H1 (cell line): Measurements from ENCODE around the gene BCAR3. TPM values are rescaled to one million over a fixed set of nuclear protein-coding genes. Genes with fewer than 3 reads are reported as not detected.

ENCODE experiments used
- CTCF ChIA-PET: fragments of 300-600 bp; sonication (Branson Sonifier 250); formaldehyde crosslinking; loops from one replicate; lab custom pipeline; 2021; ENCODE audit not compliant: partially characterized antibody; lab: Charles Lee
- POLR2A ChIA-PET: fragments of 300-600 bp; sonication (Branson Sonifier 250); formaldehyde crosslinking; loops from one replicate; lab custom pipeline; 2021; ENCODE audit warnings: inconsistent platforms; ENCODE audit not compliant: partially characterized antibody; lab: Charles Lee
- DNase-seq, 2 experiments: peaks; one replicate each; pipeline versions ENCODE4 v3.0.0 to v3.0.0-alpha.2; 2010 to 2022; ENCODE audit warnings: low spot score in 2 of 2, low read depth in 1 of 2, mixed read lengths in 1 of 2
- FAIRE-seq: peaks from 2 replicates; lab custom pipeline; 2011; peaks lifted over from hg19 to GRCh38; lab: Jason Lieb, UNC
- H2AFZ ChIP-seq: 2 replicates; pipeline ENCODE4 v1.8.1; 2012; ENCODE audit warnings: low read length, inconsistent platforms
- H2AK5ac ChIP-seq: 2 replicates; pipeline ENCODE4 v1.6.1; 2013; ENCODE audit warnings: low read depth, low read length
- H2BK120ac ChIP-seq: replicated peaks from 2 replicates; pipeline ENCODE3; 2013; ENCODE audit warnings: low read depth, low read length, inconsistent platforms
- H2BK12ac ChIP-seq: 2 replicates; pipeline ENCODE4 v1.6.1; 2013; ENCODE audit warnings: low read depth, low read length
- H2BK15ac ChIP-seq: 2 replicates; pipeline ENCODE4 v1.6.1; 2013; ENCODE audit warnings: low read length
- H2BK20ac ChIP-seq: 2 replicates; pipeline ENCODE4 v1.6.1; 2013; ENCODE audit warnings: low read length
- H2BK5ac ChIP-seq: 2 replicates; pipeline ENCODE4 v1.6.1; 2013; ENCODE audit warnings: low read depth, low read length
- H3K14ac ChIP-seq: 2 replicates; pipeline ENCODE4 v1.6.1; 2013; ENCODE audit warnings: inconsistent platforms; ENCODE audit not compliant: insufficient read length
- H3K18ac ChIP-seq: 2 replicates; pipeline ENCODE4 v1.6.1; 2013; ENCODE audit warnings: low read length; ENCODE audit errors: extremely low read depth
- H3K23ac ChIP-seq: 2 replicates; pipeline ENCODE4 v1.6.1; 2013; ENCODE audit warnings: inconsistent platforms; ENCODE audit not compliant: insufficient read length
- H3K23me2 ChIP-seq: 2 replicates; pipeline ENCODE4 v1.6.1; 2013; ENCODE audit warnings: low read depth, low read length
- H3K27ac ChIP-seq: 2 replicates; pipeline ENCODE4 v1.6.1; 2011; ENCODE audit warnings: low read depth, low read length, inconsistent platforms
- H3K27me3 ChIP-seq, 4 experiments: replicated peaks in 1 of 4; 1 replicate in 1 of 4; 2 replicates in 3 of 4; pipeline versions ENCODE4 v1.6.1 to v1.8.1; 2011 to 2013; ENCODE audit warnings: low read length in 3 of 4, mild to moderate bottlenecking in 3 of 4, inconsistent platforms in 2 of 4, mixed read lengths in 2 of 4, moderate library complexity in 1 of 4; ENCODE audit not compliant: control insufficient read depth in 3 of 4, insufficient read depth in 3 of 4; ENCODE audit errors: extremely low read depth in 1 of 4
- H3K36me3 ChIP-seq, 4 experiments: 2 replicates each; pipeline versions ENCODE4 v1.6.1 to v1.8.1; 2011 to 2013; ENCODE audit warnings: mild to moderate bottlenecking in 4 of 4, low read length in 3 of 4, moderate library complexity in 2 of 4, control low read depth in 1 of 4, inconsistent platforms in 1 of 4; ENCODE audit not compliant: insufficient read depth in 4 of 4, control insufficient read depth in 2 of 4
- H3K4ac ChIP-seq: replicated peaks from 2 replicates; pipeline ENCODE3; 2013; ENCODE audit warnings: low read length, low read depth, mixed read lengths, inconsistent platforms; ENCODE audit not compliant: insufficient read length
- H3K4me1 ChIP-seq, 4 experiments: replicated peaks in 1 of 4; 1 replicate in 1 of 4; 2 replicates in 3 of 4; pipeline versions ENCODE4 v1.6.1 to v1.8.1; 2011 to 2013; ENCODE audit warnings: low read length in 3 of 4, inconsistent platforms in 2 of 4, mixed read lengths in 1 of 4; ENCODE audit not compliant: insufficient read depth in 4 of 4, control insufficient read depth in 3 of 4
- H3K4me2 ChIP-seq, 2 experiments: 2 replicates each; pipeline versions ENCODE4 v1.6.1 to v1.8.1; 2011 to 2013; ENCODE audit warnings: low read depth in 2 of 2, low read length in 2 of 2, control low read depth in 1 of 2, inconsistent platforms in 1 of 2, mild to moderate bottlenecking in 1 of 2; ENCODE audit not compliant: insufficient read depth in 1 of 2
- H3K4me3 ChIP-seq, 4 experiments: fragments of 200-600, 300-600 bp in 1 of 4; sonication (generic), shearing (Covaris generic), sonication (Bioruptor Twin) in 1 of 4; 2 replicates each; pipeline versions ENCODE4 v1.5.1 to v1.8.1; 2011 to 2016; ENCODE audit warnings: low read length in 4 of 4, low read depth in 3 of 4, control low read depth in 2 of 4, inconsistent platforms in 2 of 4, mild to moderate bottlenecking in 2 of 4, mixed read lengths in 1 of 4, moderate library complexity in 1 of 4; ENCODE audit not compliant: insufficient read depth in 2 of 4; ENCODE audit errors: extremely low read depth in 1 of 4
- H3K56ac ChIP-seq: replicated peaks from 2 replicates; pipeline ENCODE3; 2013; ENCODE audit warnings: low read depth, mild to moderate bottlenecking, mixed read lengths, low read length, inconsistent platforms; ENCODE audit not compliant: insufficient read length
- H3K79me1 ChIP-seq: 2 replicates; pipeline ENCODE4 v1.6.1; 2013; ENCODE audit warnings: low read depth, low read length, control low read depth
- H3K79me2 ChIP-seq, 2 experiments: 2 replicates each; pipeline versions ENCODE4 v1.6.1 to v1.8.1; 2012 to 2013; ENCODE audit warnings: low read length in 2 of 2, mild to moderate bottlenecking in 2 of 2, inconsistent platforms in 1 of 2; ENCODE audit not compliant: insufficient read depth in 2 of 2, control insufficient read depth in 1 of 2
- H3K9ac ChIP-seq, 4 experiments: replicated peaks in 1 of 4; 1 replicate in 1 of 4; 2 replicates in 3 of 4; pipeline versions ENCODE4 v1.6.1 to v1.8.1; 2011 to 2013; ENCODE audit warnings: low read depth in 3 of 4, low read length in 3 of 4, control low read depth in 2 of 4, mild to moderate bottlenecking in 2 of 4, moderate library complexity in 2 of 4, inconsistent platforms in 1 of 4; ENCODE audit errors: extremely low read depth in 1 of 4
- H3K9me3 ChIP-seq, 2 experiments: 2 replicates each; pipeline versions ENCODE4 v1.6.1 to v1.8.1; 2012 to 2013; ENCODE audit warnings: mild to moderate bottlenecking in 2 of 2, moderate library complexity in 2 of 2, control low read depth in 1 of 2, inconsistent platforms in 1 of 2, low read depth in 1 of 2, low read length in 1 of 2, mixed read lengths in 1 of 2; ENCODE audit not compliant: insufficient read depth in 2 of 2
- H4K20me1 ChIP-seq, 2 experiments: replicated peaks in 1 of 2; 2 replicates each; pipeline versions ENCODE3 to v1.8.1; 2011 to 2013; ENCODE audit warnings: inconsistent platforms in 2 of 2, low read length in 2 of 2, mild to moderate bottlenecking in 1 of 2; ENCODE audit not compliant: insufficient read depth in 2 of 2, control insufficient read depth in 1 of 2
- H4K5ac ChIP-seq: 2 replicates; pipeline ENCODE4 v1.6.1; 2013; ENCODE audit warnings: low read length, low read depth, mixed read lengths, inconsistent platforms; ENCODE audit not compliant: insufficient read length
- H4K8ac ChIP-seq: 2 replicates; pipeline ENCODE4 v1.8.0; 2013; ENCODE audit warnings: mild to moderate bottlenecking, moderate library complexity, low read length, inconsistent platforms; ENCODE audit not compliant: insufficient read depth; ENCODE audit errors: extremely low read depth
- H4K91ac ChIP-seq: replicated peaks from 2 replicates; pipeline ENCODE3; 2013; ENCODE audit warnings: low read length, mixed read lengths, inconsistent platforms; ENCODE audit not compliant: insufficient read length
- EP300 ChIP-seq, 2 experiments: IDR thresholded peaks; 1 replicate in 1 of 2; 2 replicates in 1 of 2; pipeline ENCODE4 v1.6.1; 2011 to 2012; ENCODE audit warnings: low read depth in 2 of 2, low read length in 2 of 2, mild to moderate bottlenecking in 2 of 2, borderline replicate concordance in 1 of 2, inconsistent platforms in 1 of 2, moderate library complexity in 1 of 2
- POLR2AphosphoS5 ChIP-seq: IDR thresholded peaks from 2 replicates; pipeline ENCODE4 v1.6.1; 2011; ENCODE audit warnings: low read depth, low read length
- WGBS, 2 experiments: shearing (Covaris generic) in 1 of 2; methylation state at CpG; one replicate each; pipeline versions ENCODE4 v1.1.6 to v1.1.7; 2013 to 2015; ENCODE audit warnings: low lambda C conversion rate in 2 of 2, mixed read lengths in 2 of 2, inconsistent platforms in 1 of 2, low coverage in 1 of 2, missing lambda C conversion rate in 1 of 2; ENCODE audit not compliant: insufficient replicate concordance in 2 of 2, insufficient coverage in 1 of 2, insufficient read length in 1 of 2; ENCODE audit errors: extremely low coverage in 1 of 2, missing lambda C conversion rate in 1 of 2; 5-methylcytosine and 5-hydroxymethylcytosine counted together
- polyA plus RNA-seq, 7 experiments: library from polyadenylated mRNA; depleted of rRNA in 3 of 7; stranded (reverse) in 5 of 7; unstranded in 2 of 7; fragments of >200 nt in 5 of 7; fragments of 200-250 nt in 2 of 7; gene quantifications; 1 replicate in 5 of 7; 2 replicates in 1 of 7; 4 replicates in 1 of 7; pipeline versions ENCODE4 v1.2.1 to v1.2.3, GENCODE V29; 2011 to 2013; ENCODE audit warnings: missing spikeins in 2 of 7, mixed read lengths in 2 of 7
- total RNA-seq: library from RNA; stranded (reverse); fragmentation: NEBNext Ultra II Directional; extraction: Animal tissue kit (Norgen Biotek cat#: 25700); gene quantifications from 2 replicates; pipeline ENCODE4 v1.2.1, GENCODE V29; 2021

The BCAR3 gene
- total and polyA plus RNA-seq, 2 of the 8 experiments (the other 6 are each of a cell fraction or from before 2014, with no cell fraction given) = 5.6 to 9.2 TPM

GRCh38 chr1:93577536-93578432 is 103.9 kb downstream of the BCAR3 start:
- Histone ChIP-seq H2BK15ac (no peak overlapping the region), H3K4ac (no peak overlapping the region), H4K5ac (no peak overlapping the region), H3K36me3 (peaks cover 0 to 9% (median 3%) of the 10 kb centered on the region in 4 experiments; a peak in 4 of 8 replicates), H2BK5ac (no peak overlapping the region), H4K91ac (no peak overlapping the region), H3K18ac (no peak overlapping the region; the same call in 1 of the 2 replicates), H4K8ac (no peak overlapping the region), H4K20me1 (no peaks in the 10 kb centered on the region), H3K4me1 (no peaks in the 10 kb centered on the region), H3K56ac (no peak overlapping the region), H3K23me2 (no peaks in the 10 kb centered on the region), H3K79me2 (no peaks in the 10 kb centered on the region), H3K4me2 (no peak overlapping the region), H3K9me3 (no peaks in the 10 kb centered on the region), H3K27ac (no peak overlapping the region), H2BK120ac (no peak overlapping the region), H3K4me3 (no peak overlapping the region), H3K79me1 (no peaks in the 10 kb centered on the region; the same call in 1 of the 2 replicates), H3K27me3 (no peaks in the 10 kb centered on the region; a peak in 1 of 7 replicates), H3K14ac (no peak overlapping the region), H2AK5ac (no peak overlapping the region), H2BK20ac (no peak overlapping the region), H3K9ac (no peak overlapping the region), H2BK12ac (no peak overlapping the region), H3K23ac (no peak overlapping the region), H2AFZ (no peak overlapping the region)
- WGBS, 2 experiments = 85% methylated on average over 17 of the region's 18 CpGs; no CpG with 5 or more reads in 1 of the 2 experiments
- FAIRE-seq (no peak), DNase-seq (peak in 1 of 2 experiments; percentile 43)
- ChIA-PET POLR2A (interaction anchor here (0.8 to 3.1 kb wide), 7 partner anchors 10 to 301 kb away, joined by 3 to 8 read pairs (median 4); partner anchors contain the start of gene DNTTIP2), CTCF (interaction anchor here (0.8 to 2.1 kb wide), 5 partner anchors 10 to 402 kb away, joined by 3 to 6 read pairs (median 3); no protein-coding TSS in a partner anchor)
- TF ChIP-seq EP300 (IDR thresholded peaks at IDR 0.05; ENCODE audit: borderline replicate concordance in 1 of 2, low read depth in 2 of 2, low read length in 2 of 2) (no peak), POLR2AphosphoS5 (peak; percentile 30)
